Esophagus squamous epithelium (tissue), 5 donors: ENCODE results near the gene EPS15. TPM values are rescaled to one million over a fixed set of nuclear protein-coding genes. Genes with fewer than 3 reads are reported as not detected.
A peak's percentile ranks its signal among the peaks of the same experiment; 100 is the strongest.

Source experiments
- DNase-seq: peaks from one replicate; lab custom pipeline; 2025; lab: John Stamatoyannopoulos, UW
- H3K27ac ChIP-seq, 4 donors: fragments of 200-600 bp; sonication (generic); one replicate each; pipeline ENCODE4 v1.5.1; 2016 to 2019; ENCODE audit warnings: mild to moderate bottlenecking in 1 of 4
- H3K27me3 ChIP-seq, 4 donors: fragments of 200-600 bp; sonication (generic); 1 replicate in 3 of 4; 2 replicates in 1 of 4; pipeline versions ENCODE4 v1.5.1 to v1.6.0; 2017 to 2021; ENCODE audit warnings: antibody characterized with exemption in 1 of 4
- H3K36me3 ChIP-seq, 3 donors: fragments of 200-600 bp; sonication (generic); one replicate each; pipeline ENCODE4 v1.5.1; 2016 to 2019
- H3K4me1 ChIP-seq, 3 donors: fragments of 200-600 bp; sonication (generic); one replicate each; pipeline ENCODE4 v1.5.1; 2017 to 2019
- H3K4me3 ChIP-seq, 4 donors: fragments of 200-600 bp; sonication (generic); 1 replicate in 3 of 4; 2 replicates in 1 of 4; pipeline ENCODE4 v1.5.1; 2016 to 2019; ENCODE audit warnings: mild to moderate bottlenecking in 2 of 4, moderate library complexity in 1 of 4
- H3K9me3 ChIP-seq, 3 donors: fragments of 200-600 bp; sonication (generic); one replicate each; pipeline ENCODE4 v1.5.1; 2016 to 2019
- CTCF ChIP-seq, 6 experiments: fragments of 450-650 bp in 4 of 6; fragments of 200-600 bp in 2 of 6; sonication (generic) in 2 of 6; IDR thresholded peaks; one replicate each; pipeline ENCODE4 v1.5.1; 2016 to 2019; ENCODE audit warnings: antibody characterized with exemption in 6 of 6, mild to moderate bottlenecking in 4 of 6, moderate library complexity in 4 of 6
- POLR2A ChIP-seq, 4 donors: fragments of 450-650 bp; IDR thresholded peaks; one replicate each; pipeline ENCODE4 v1.6.1; 2017; ENCODE audit warnings: antibody characterized with exemption in 4 of 4, mild to moderate bottlenecking in 4 of 4, moderate library complexity in 3 of 4
- WGBS, 2 donors: methylation state at CpG; one replicate each; pipeline ENCODE4 v1.1.5; 2018; 5-methylcytosine and 5-hydroxymethylcytosine counted together
- intact Hi-C: fragments of 100-400 bp; cut with DNase I; formaldehyde crosslinking; loops from one replicate; pipeline ENCODE4 v1.15.0; 2022
- total RNA-seq, 4 donors: library from RNA; depleted of rRNA; stranded (reverse); fragments of >200 nt; gene quantifications; one replicate each; pipeline ENCODE4 v1.1.0, GENCODE V29; 2016
- donor health status: DM: yes; HTN: yes; CAD: no.

EPS15 gene
- total RNA-seq, 4 donors from 2014 or later = 24.8 to 86.8 (median 46.8) TPM

- Histone ChIP-seq H3K4me1 (peaks cover 0 to 18% (median 9%) of the 10 kb centered on the region in 3 donors), H3K36me3 (peaks cover 0 to 3% (median 0%) of the 10 kb centered on the region in 3 donors), H3K27me3 (peaks cover 0 to 27% (median 5%) of the 10 kb centered on the region in 4 donors), H3K27ac (no peak overlapping the region), H3K4me3 (no peak overlapping the region), H3K9me3 (no peaks in the 10 kb centered on the region)
- intact Hi-C loops = no loop called here
- TF ChIP-seq CTCF (IDR thresholded peaks at IDR 0.05) = no peak
- DNase-seq = no peak
Observed at GRCh38 chr1:51348147-51348527, 170.9 kb downstream of the EPS15 start.

- 88 to 91% methylated on average over 5 to 6 of the region's 6 CpGs for WGBS, 2 donors
- TF ChIP-seq CTCF (IDR thresholded peaks at IDR 0.05) (no peak), POLR2A (IDR thresholded peaks at IDR 0.05) (no peak)
- intact Hi-C loops = no loop called here
- no peaks in the 10 kb centered on the region for H3K36me3 ChIP-seq
- H3K4me3 ChIP-seq = no peak overlapping the region
- peaks cover 0 to 33% (median 5%) of the 10 kb centered on the region in 4 donors for H3K27me3 ChIP-seq
- H3K27ac ChIP-seq = no peak overlapping the region
- DNase-seq = no peak
- H3K4me1 ChIP-seq = peaks cover 0 to 18% (median 9%) of the 10 kb centered on the region in 3 donors
- H3K9me3 ChIP-seq = no peaks in the 10 kb centered on the region
Observed at GRCh38 chr1:51347398-51348146, 171.5 kb downstream of the EPS15 start.

- TF ChIP-seq POLR2A (IDR thresholded peaks at IDR 0.05) (no peak), CTCF (IDR thresholded peaks at IDR 0.05) (no peak)
- no peak overlapping the region for H3K4me3 ChIP-seq
- H3K36me3 ChIP-seq = no peaks in the 10 kb centered on the region
- intact Hi-C loops = no loop called here
- H3K27ac ChIP-seq = no peak overlapping the region
- peaks cover 0 to 18% (median 9%) of the 10 kb centered on the region in 3 donors for H3K4me1 ChIP-seq
- peaks cover 0 to 37% (median 5%) of the 10 kb centered on the region in 4 donors for H3K27me3 ChIP-seq
- no peak for DNase-seq
- 66 to 81% methylated on average over 4 to 6 of the region's 7 CpGs for WGBS, 2 donors
- H3K9me3 ChIP-seq = no peaks in the 10 kb centered on the region
Observed at GRCh38 chr1:51346086-51346942, 172.8 kb downstream of the EPS15 start.

- peaks cover 0 to 18% (median 9%) of the 10 kb centered on the region in 3 donors for H3K4me1 ChIP-seq
- H3K27me3 ChIP-seq = peaks cover 0 to 37% (median 5%) of the 10 kb centered on the region in 4 donors
- no peak overlapping the region for H3K27ac ChIP-seq
- H3K9me3 ChIP-seq = no peaks in the 10 kb centered on the region
- H3K4me3 ChIP-seq = peak overlapping the region in 2 of 4 donors; percentile 53 to 62
- DNase-seq = no peak
- no peaks in the 10 kb centered on the region for H3K36me3 ChIP-seq
- intact Hi-C loops = no loop called here
- TF ChIP-seq CTCF (IDR thresholded peaks at IDR 0.05) (no peak), POLR2A (IDR thresholded peaks at IDR 0.05) (no peak)
- WGBS, 2 donors = 85% methylated on average over 3 of the region's 15 CpGs; no CpG with 5 or more reads in 1 of the 2 donors
Observed at GRCh38 chr1:51345300-51345687, 173.8 kb downstream of the EPS15 start.
